C4-2B (cell line): ENCODE measurements around the gene CPE.

Experiments used
- CTCF ChIP-seq: fragments of 450-650 bp; conservative IDR thresholded peaks from 2 replicates; pipeline ENCODE4 v1.5.1; 2017; ENCODE audit warnings: mild to moderate bottlenecking
- ZFX ChIP-seq: fragments of 450-650 bp; IDR thresholded peaks from 2 replicates; pipeline ENCODE4 v1.6.1; 2017

- TF ChIP-seq CTCF (no peak), ZFX (no peak)
Observed at GRCh38 chr4:165384598-165384997, 5.8 kb downstream of the CPE start.
